ENCODE data around the gene PGP. TPM values are rescaled to one million over a fixed set of nuclear protein-coding genes. Genes with fewer than 3 reads are reported as not detected.

The PGP gene
- total RNA-seq, 1 donor = 14.1 TPM

GRCh38 chr16:2184346-2184745 is 30.3 kb downstream of the PGP start:
- no peak overlapping the region for H3K4me2 ChIP-seq (ENCODE audit: insufficient read depth, low read length)
- no peak overlapping the region for H3K27ac ChIP-seq (ENCODE audit: low read depth, low read length)
- no peak overlapping the region for H2AFZ ChIP-seq (ENCODE audit: low read length)
- no peaks in the 10 kb centered on the region for H3K4me1 ChIP-seq (ENCODE audit: insufficient read depth, low read length)
- H3K79me2 ChIP-seq (ENCODE audit: insufficient read depth, low read length) = no peaks in the 10 kb centered on the region
- no peak for TF ChIP-seq CTCF (IDR thresholded peaks at IDR 0.05; ENCODE audit: extremely low read depth, low read depth, low read length)
- no peaks in the 10 kb centered on the region for H4K20me1 ChIP-seq (ENCODE audit: insufficient read depth, low read length)
- no peaks in the 10 kb centered on the region for H3K9me3 ChIP-seq (ENCODE audit: low read depth, low read length)
- no peaks in the 10 kb centered on the region for H3K27me3 ChIP-seq (ENCODE audit: insufficient read depth, low read length)
- H3K36me3 ChIP-seq (ENCODE audit: insufficient read depth, low read length) = no peaks in the 10 kb centered on the region
- no peak overlapping the region for H3K4me3 ChIP-seq (ENCODE audit: insufficient read depth, low read length)
- no peak for DNase-seq (ENCODE audit: insufficient read length, low spot score, missing footprints)

- H3K9me3 ChIP-seq (ENCODE audit: low read depth, low read length) = no peaks in the 10 kb centered on the region
- no peaks in the 10 kb centered on the region for H3K27me3 ChIP-seq (ENCODE audit: insufficient read depth, low read length)
- no peaks in the 10 kb centered on the region for H3K79me2 ChIP-seq (ENCODE audit: insufficient read depth, low read length)
- no peaks in the 10 kb centered on the region for H3K36me3 ChIP-seq (ENCODE audit: insufficient read depth, low read length)
- no peak for TF ChIP-seq CTCF (IDR thresholded peaks at IDR 0.05; ENCODE audit: extremely low read depth, low read depth, low read length)
- H3K27ac ChIP-seq (ENCODE audit: low read depth, low read length) = no peak overlapping the region
- H3K4me1 ChIP-seq (ENCODE audit: insufficient read depth, low read length) = no peaks in the 10 kb centered on the region
- no peak overlapping the region for H3K4me2 ChIP-seq (ENCODE audit: insufficient read depth, low read length)
- no peak overlapping the region for H2AFZ ChIP-seq (ENCODE audit: low read length)
- no peak for DNase-seq (ENCODE audit: insufficient read length, low spot score, missing footprints)
- no peaks in the 10 kb centered on the region for H4K20me1 ChIP-seq (ENCODE audit: insufficient read depth, low read length)
- H3K4me3 ChIP-seq (ENCODE audit: insufficient read depth, low read length) = no peak overlapping the region
Observed at GRCh38 chr16:2183671-2184070, 31.0 kb downstream of the PGP start.

- H3K4me1 ChIP-seq (ENCODE audit: insufficient read depth, low read length) = no peaks in the 10 kb centered on the region
- H2AFZ ChIP-seq (ENCODE audit: low read length) = no peak overlapping the region
- H3K27me3 ChIP-seq (ENCODE audit: insufficient read depth, low read length) = no peaks in the 10 kb centered on the region
- H3K4me3 ChIP-seq (ENCODE audit: insufficient read depth, low read length) = no peak overlapping the region
- no peaks in the 10 kb centered on the region for H3K79me2 ChIP-seq (ENCODE audit: insufficient read depth, low read length)
- H3K4me2 ChIP-seq (ENCODE audit: insufficient read depth, low read length) = no peak overlapping the region
- no peak for DNase-seq (ENCODE audit: insufficient read length, low spot score, missing footprints)
- no peak for TF ChIP-seq CTCF (IDR thresholded peaks at IDR 0.05; ENCODE audit: extremely low read depth, low read depth, low read length)
- peaks cover 4% of the 10 kb centered on the region for H4K20me1 ChIP-seq (ENCODE audit: insufficient read depth, low read length)
- H3K9me3 ChIP-seq (ENCODE audit: low read depth, low read length) = no peaks in the 10 kb centered on the region
- peaks cover 9% of the 10 kb centered on the region for H3K36me3 ChIP-seq (ENCODE audit: insufficient read depth, low read length)
- no peak overlapping the region for H3K27ac ChIP-seq (ENCODE audit: low read depth, low read length)
Observed at GRCh38 chr16:2181952-2182351, 32.7 kb downstream of the PGP start.

GRCh38 chr16:2180962-2181923 is 33.4 kb downstream of the PGP start:
- Histone ChIP-seq H3K27me3 (ENCODE audit: insufficient read depth, low read length) (no peaks in the 10 kb centered on the region), H3K79me2 (ENCODE audit: insufficient read depth, low read length) (no peaks in the 10 kb centered on the region), H2AFZ (ENCODE audit: low read length) (no peak overlapping the region), H3K27ac (ENCODE audit: low read depth, low read length) (no peak overlapping the region), H3K36me3 (ENCODE audit: insufficient read depth, low read length) (peaks cover 14% of the 10 kb centered on the region), H4K20me1 (ENCODE audit: insufficient read depth, low read length) (peaks cover 4% of the 10 kb centered on the region), H3K4me3 (ENCODE audit: insufficient read depth, low read length) (no peak overlapping the region), H3K9me3 (ENCODE audit: low read depth, low read length) (no peaks in the 10 kb centered on the region), H3K4me2 (ENCODE audit: insufficient read depth, low read length) (no peak overlapping the region), H3K4me1 (ENCODE audit: insufficient read depth, low read length) (no peaks in the 10 kb centered on the region)
- no peak for DNase-seq (ENCODE audit: insufficient read length, low spot score, missing footprints)
- TF ChIP-seq CTCF (IDR thresholded peaks at IDR 0.05; ENCODE audit: extremely low read depth, low read depth, low read length) = no peak

Data from osteoblast (primary cell).